HG02884 (cell line): ENCODE measurements around the gene ZNF746.

Source experiments
- ATAC-seq: cut with Tn5 transposase; IDR thresholded peaks from one replicate; pipeline ENCODE4 v1.9.1; 2021; ENCODE audit warnings: mild to moderate bottlenecking, moderate library complexity; ENCODE audit not compliant: unreplicated experiment

ZNF746 gene

DNA sequence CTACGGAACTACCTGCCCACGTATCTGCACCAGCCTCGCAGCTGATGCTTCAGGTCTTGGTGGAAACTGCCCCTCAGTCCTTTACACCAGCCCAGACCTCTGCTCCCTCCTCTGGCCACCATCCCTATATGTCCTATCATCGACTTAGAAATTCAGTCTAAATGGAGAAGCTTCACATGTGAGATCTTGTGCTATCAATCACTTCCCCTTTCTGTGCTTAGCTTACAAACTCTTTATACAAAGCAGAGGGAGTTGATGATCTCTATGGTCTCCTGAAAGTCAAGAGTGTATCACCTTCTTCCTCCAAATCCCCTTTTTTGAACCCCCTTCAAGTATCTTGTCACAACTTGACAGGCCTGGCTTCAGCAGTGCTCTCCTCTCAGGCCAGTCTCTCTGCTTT lies 67.4 kb downstream of the ZNF746 start:
- no peak for ATAC-seq

DNA sequence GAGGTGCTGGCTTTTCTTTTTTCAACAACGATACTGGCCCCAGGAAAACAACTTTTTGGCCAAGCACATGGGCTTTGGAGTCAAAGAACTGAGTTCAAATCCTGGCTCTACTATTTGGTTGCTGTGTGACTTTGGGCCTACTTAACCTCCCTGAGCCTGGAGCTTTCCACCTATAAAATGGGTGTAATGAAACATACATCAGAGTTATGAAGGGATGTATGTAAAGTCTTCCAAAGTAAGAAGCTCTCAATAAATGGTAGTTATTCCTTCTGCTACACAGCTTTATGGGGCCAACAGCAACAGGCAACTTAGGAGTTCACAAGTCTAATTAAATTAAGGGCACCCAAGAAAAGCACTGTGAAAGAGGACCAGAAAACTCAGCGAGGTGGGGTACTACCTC lies 69.7 kb downstream of the ZNF746 start:
- no peak for ATAC-seq

DNA sequence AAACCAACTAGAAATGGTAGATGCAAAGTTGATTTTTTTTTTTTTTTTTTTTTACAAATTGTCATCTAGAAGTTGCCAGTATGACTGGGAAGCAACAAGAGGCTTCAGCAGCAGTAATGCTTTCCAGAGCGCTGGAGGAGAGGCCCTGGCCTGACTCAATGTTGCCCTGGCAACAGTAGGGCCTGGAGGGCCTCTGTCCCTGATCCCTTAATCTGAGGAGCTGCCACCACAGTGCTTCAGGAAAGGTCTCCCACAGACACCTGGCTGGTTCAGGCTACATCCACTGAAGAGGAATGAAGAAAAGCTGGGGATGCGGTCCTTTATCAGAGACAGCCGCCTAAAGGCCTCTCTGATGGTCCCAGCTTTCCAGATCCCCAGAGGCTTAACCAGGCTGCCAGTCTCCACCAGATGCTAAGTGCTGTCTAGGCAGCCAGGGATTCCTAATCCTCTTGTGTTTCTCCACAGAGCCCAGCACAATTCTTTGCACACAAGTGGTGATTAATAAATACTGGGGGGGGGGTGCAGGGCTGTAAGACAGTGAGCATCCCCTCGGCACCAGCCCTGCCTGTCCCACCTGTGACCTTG lies 70.4 kb downstream of the ZNF746 start:
- ATAC-seq = no peak

DNA sequence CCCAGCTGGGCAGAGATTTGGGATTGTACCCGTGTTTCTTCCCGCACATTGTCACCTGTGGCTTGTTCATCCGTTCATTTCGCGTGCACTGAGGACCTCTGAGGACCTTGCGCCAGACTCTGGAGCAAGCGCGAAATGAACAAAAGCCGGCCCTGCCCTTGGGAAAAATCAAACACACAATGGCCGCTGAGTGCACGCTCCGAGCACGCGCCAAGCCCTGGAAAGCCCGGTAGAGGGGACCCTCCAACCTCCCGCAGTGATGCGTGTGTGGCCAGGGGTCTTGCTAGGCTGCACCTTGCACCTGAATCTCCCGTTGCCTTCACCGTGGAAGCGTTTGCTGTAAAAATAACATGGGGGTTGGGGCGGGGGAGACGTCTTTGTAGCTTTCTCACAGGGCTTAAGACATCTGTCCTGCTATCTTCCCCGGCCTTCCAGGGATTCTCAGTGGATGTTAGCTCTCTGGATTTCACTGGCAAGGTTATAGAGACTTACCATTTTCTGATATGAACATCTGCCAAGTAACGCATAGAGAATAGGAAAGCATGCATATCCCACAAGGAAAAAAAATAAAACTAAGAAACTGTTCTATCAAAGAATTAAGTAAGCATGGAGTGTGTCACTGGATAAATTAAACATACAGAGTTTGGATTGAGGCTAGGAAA lies 74.0 kb downstream of the ZNF746 start:
- no peak for ATAC-seq

DNA sequence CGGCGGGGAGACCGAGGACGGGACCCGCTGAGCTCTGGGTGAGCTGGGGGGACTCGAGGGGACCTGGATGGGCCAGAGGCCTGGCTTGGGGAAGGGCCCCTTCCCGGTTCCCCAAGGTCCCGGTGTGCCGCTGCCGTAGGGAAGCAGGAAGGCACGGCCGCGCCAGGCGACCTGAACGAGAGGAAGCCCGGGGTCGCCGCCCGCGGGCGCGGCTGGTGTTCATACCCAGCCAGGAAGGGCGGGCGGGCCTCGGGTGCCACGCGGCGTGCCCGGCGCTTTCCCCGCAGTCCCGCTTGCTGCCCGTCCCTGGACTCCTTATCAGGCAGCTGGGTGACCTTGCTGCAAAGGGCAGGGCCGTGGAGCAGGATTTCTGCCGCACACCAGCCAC lies 74.7 kb downstream of the ZNF746 start:
- no peak for ATAC-seq
